WTC11 (cell line): ENCODE data around the gene DDR2. TPM values are rescaled to one million over a fixed set of nuclear protein-coding genes. Genes with fewer than 3 reads are reported as not detected.

Experiments
- ATAC-seq: fragments of 200-7000 bp; cut with Tn5 transposase; 2 replicates; pipeline ENCODE4 v1.10.0; 2021; ENCODE audit warnings: mild to moderate bottlenecking, moderate library complexity
- CTCF ChIA-PET: fragments of 300-600 bp; sonication (Branson Sonifier 250); formaldehyde crosslinking; loops from one replicate; lab custom pipeline; 2021; ENCODE audit warnings: antibody characterized with exemption; lab: Charles Lee
- POLR2A ChIA-PET: fragments of 350-600 bp; sonication (Branson Sonifier 250); formaldehyde crosslinking; loops from one replicate; lab custom pipeline; 2021; ENCODE audit warnings: antibody characterized with exemption; lab: Charles Lee
- DNase-seq: peaks from one replicate; pipeline ENCODE4 v3.0.0; 2021; ENCODE audit warnings: low spot score
- H3K27ac Mint-ChIP-seq: 2 replicates; pipeline ENCODE4 v1.8.0; 2021; ENCODE audit warnings: mixed read lengths
- H3K27me3 Mint-ChIP-seq: 2 replicates; pipeline ENCODE4 v1.8.0; 2021; ENCODE audit warnings: low read depth, mild to moderate bottlenecking, moderate library complexity, mixed read lengths
- H3K36me3 Mint-ChIP-seq: 2 replicates; pipeline ENCODE4 v1.8.0; 2021; ENCODE audit warnings: mixed read lengths
- H3K4me1 Mint-ChIP-seq: 2 replicates; pipeline ENCODE4 v1.8.0; 2022; ENCODE audit warnings: mixed read lengths
- H3K4me3 Mint-ChIP-seq: 2 replicates; pipeline ENCODE4 v1.8.0; 2021; ENCODE audit warnings: mild to moderate bottlenecking, moderate library complexity, mixed read lengths
- H3K9me3 Mint-ChIP-seq: 2 replicates; pipeline ENCODE4 v1.8.0; 2021; ENCODE audit warnings: mixed read lengths
- ELF4 ChIP-seq: sonication (generic); formaldehyde crosslinking; IDR thresholded peaks from 2 replicates; pipeline ENCODE4 v1.8.1; 2022; ENCODE audit warnings: low read depth, mild to moderate bottlenecking, moderate library complexity, missing genetic modification reagents
- FOXP1 ChIP-seq: sonication (generic); formaldehyde crosslinking; IDR thresholded peaks from 2 replicates; pipeline ENCODE4 v1.8.0; 2022; ENCODE audit warnings: missing genetic modification reagents, mild to moderate bottlenecking, moderate library complexity, borderline replicate concordance
- GRHL2 ChIP-seq: fragments of 250-450 bp; sonication (Bioruptor Pico); IDR thresholded peaks from 2 replicates; pipeline ENCODE4 v1.8.0; 2022; ENCODE audit warnings: mild to moderate bottlenecking, moderate library complexity; ENCODE audit not compliant: insufficient replicate concordance, severe bottlenecking
- KAT7 ChIP-seq: sonication (generic); formaldehyde crosslinking; IDR thresholded peaks from 2 replicates; pipeline ENCODE4 v1.8.1; 2023; ENCODE audit warnings: missing genetic modification reagents, mild to moderate bottlenecking, borderline replicate concordance
- NFE2L1 ChIP-seq: sonication (generic); formaldehyde crosslinking; IDR thresholded peaks from 2 replicates; pipeline ENCODE4 v1.8.1; 2023; ENCODE audit warnings: missing genetic modification reagents
- NR3C1 ChIP-seq: sonication (generic); formaldehyde crosslinking; conservative IDR thresholded peaks from 2 replicates; pipeline ENCODE4 v1.8.1; 2023; ENCODE audit warnings: low read depth, mild to moderate bottlenecking, missing genetic modification reagents
- RORB ChIP-seq: fragments of 250-450 bp; sonication (Bioruptor Pico); IDR thresholded peaks from 2 replicates; pipeline ENCODE4 v1.9.0; 2021; ENCODE audit warnings: mild to moderate bottlenecking
- SMAD3 ChIP-seq: sonication (generic); formaldehyde crosslinking; IDR thresholded peaks from 2 replicates; pipeline ENCODE4 v1.8.0; 2022; ENCODE audit warnings: missing genetic modification reagents, mild to moderate bottlenecking, borderline replicate concordance
- TCF7 ChIP-seq: sonication (generic); formaldehyde crosslinking; IDR thresholded peaks from 2 replicates; pipeline ENCODE4 v1.8.0; 2022; ENCODE audit warnings: mild to moderate bottlenecking, low read depth, missing genetic modification reagents, moderate library complexity
- TEAD1 ChIP-seq: sonication (generic); formaldehyde crosslinking; IDR thresholded peaks from 2 replicates; pipeline ENCODE4 v1.8.0; 2022; ENCODE audit warnings: mild to moderate bottlenecking, missing genetic modification reagents
- TEAD4 ChIP-seq: sonication (generic); formaldehyde crosslinking; IDR thresholded peaks from 2 replicates; pipeline ENCODE4 v1.8.0; 2022; ENCODE audit warnings: mild to moderate bottlenecking, missing genetic modification reagents
- ZNF138 ChIP-seq: sonication (generic); formaldehyde crosslinking; conservative IDR thresholded peaks from 2 replicates; pipeline ENCODE4 v1.8.1; 2022; ENCODE audit warnings: mild to moderate bottlenecking, moderate library complexity, missing genetic modification reagents
- ZNF396 ChIP-seq: fragments of 250-450 bp; sonication (Bioruptor Pico); IDR thresholded peaks from 2 replicates; pipeline ENCODE4 v1.8.0; 2021; ENCODE audit warnings: mild to moderate bottlenecking, moderate library complexity, borderline replicate concordance
- ZNF416 ChIP-seq: fragments of 250-450 bp; sonication (Bioruptor Pico); IDR thresholded peaks from 2 replicates; pipeline ENCODE4 v1.9.0; 2021; ENCODE audit warnings: mild to moderate bottlenecking, inconsistent platforms
- ZNF671 ChIP-seq: fragments of 250-450 bp; sonication (Bioruptor Pico); IDR thresholded peaks from 2 replicates; pipeline ENCODE4 v1.8.0; 2021; ENCODE audit warnings: mild to moderate bottlenecking
- total RNA-seq: library from RNA; stranded (reverse); gene quantifications from 3 replicates; pipeline ENCODE4 v1.2.3, GENCODE V29; 2021
- TF ChIP-seq, protein P1 (sequence below): fragments of 250-450 bp; sonication (Bioruptor Pico); conservative IDR thresholded peaks from 2 replicates; pipeline ENCODE4 v1.9.0; 2021; ENCODE audit warnings: mild to moderate bottlenecking
- TF ChIP-seq, protein P2 (sequence below): sonication (generic); formaldehyde crosslinking; IDR thresholded peaks from 2 replicates; pipeline ENCODE4 v1.8.1; 2022; ENCODE audit warnings: mild to moderate bottlenecking, missing genetic modification reagents, moderate library complexity, borderline replicate concordance
- TF ChIP-seq, protein P3 (sequence below): fragments of 250-450 bp; sonication (Bioruptor Pico); IDR thresholded peaks from 2 replicates; pipeline ENCODE4 v1.9.0; 2021; ENCODE audit warnings: mild to moderate bottlenecking
- TF ChIP-seq, protein P4 (sequence below): sonication (generic); formaldehyde crosslinking; IDR thresholded peaks from 2 replicates; pipeline ENCODE4 v1.8.1; 2022; ENCODE audit warnings: missing genetic modification reagents, borderline replicate concordance
- TF ChIP-seq, protein P5 (sequence below): sonication (generic); formaldehyde crosslinking; IDR thresholded peaks from 2 replicates; pipeline ENCODE4 v1.8.0; 2022; ENCODE audit warnings: missing genetic modification reagents
- TF ChIP-seq, protein P6 (sequence below): sonication (generic); formaldehyde crosslinking; IDR thresholded peaks from 2 replicates; pipeline ENCODE4 v1.8.0; 2023; ENCODE audit warnings: missing genetic modification reagents, mild to moderate bottlenecking, borderline replicate concordance
- TF ChIP-seq, protein P7 (sequence below): sonication (generic); formaldehyde crosslinking; IDR thresholded peaks from 2 replicates; pipeline ENCODE4 v1.8.1; 2022; ENCODE audit warnings: mild to moderate bottlenecking, moderate library complexity, missing genetic modification reagents

The DDR2 gene
- total RNA-seq, 1 experiment from 2014 or later = 0.85 TPM

DNA sequence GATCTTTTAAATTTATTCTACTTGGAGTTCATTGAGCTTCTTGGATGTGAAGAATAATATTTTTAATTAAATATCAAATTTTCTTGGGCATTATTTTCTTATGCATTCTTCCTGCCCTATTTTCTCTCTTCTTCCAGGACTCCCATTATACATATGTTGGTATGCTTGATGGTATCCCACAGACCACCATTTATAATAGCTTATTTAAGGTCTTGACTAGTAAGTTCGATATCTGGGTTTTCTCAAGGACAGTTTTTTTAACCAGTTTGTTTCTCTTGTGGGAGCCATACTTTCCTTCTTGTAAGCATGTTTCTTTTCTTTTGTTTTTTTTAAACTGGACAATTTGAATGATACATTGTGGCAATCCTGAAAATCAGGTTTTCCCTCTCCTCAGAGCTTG, 15.4 kb upstream of the DDR2 start (continued):
- TF ChIP-seq, protein P1, sequence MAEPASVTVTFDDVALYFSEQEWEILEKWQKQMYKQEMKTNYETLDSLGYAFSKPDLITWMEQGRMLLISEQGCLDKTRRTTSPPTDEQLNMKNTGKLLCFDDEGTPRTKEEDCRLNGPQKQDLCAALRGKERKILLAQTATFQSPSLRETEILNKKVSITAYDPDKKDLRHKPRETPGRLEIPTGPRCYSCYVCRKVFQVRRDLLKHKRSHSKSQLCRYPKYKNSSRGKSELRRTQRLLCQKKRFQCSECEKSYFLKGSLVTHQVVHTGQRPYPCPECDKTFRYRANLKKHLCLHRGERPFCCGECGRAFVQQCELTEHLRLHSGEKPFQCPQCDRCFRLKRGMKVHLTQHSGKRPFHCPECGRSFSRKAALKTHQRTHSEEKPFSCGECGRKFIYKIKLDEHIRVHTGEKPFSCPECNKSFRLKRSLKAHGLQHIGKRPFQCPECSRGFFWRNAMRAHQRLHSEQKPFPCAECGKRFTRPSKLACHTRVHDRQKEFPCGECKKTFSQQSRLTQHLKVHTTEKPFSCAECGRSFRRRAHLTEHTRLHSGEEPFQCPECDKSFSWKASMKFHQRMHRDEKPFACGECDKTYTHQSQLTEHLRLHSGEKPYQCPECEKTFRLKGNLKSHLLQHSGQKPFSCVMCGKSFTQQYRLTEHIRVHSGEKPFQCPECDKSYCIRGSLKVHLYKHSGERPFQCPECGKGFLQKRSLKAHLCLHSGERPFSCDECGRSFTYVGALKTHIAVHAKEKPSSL (CRISPR knock-in tag) = no peak
- TF ChIP-seq, protein P2, sequence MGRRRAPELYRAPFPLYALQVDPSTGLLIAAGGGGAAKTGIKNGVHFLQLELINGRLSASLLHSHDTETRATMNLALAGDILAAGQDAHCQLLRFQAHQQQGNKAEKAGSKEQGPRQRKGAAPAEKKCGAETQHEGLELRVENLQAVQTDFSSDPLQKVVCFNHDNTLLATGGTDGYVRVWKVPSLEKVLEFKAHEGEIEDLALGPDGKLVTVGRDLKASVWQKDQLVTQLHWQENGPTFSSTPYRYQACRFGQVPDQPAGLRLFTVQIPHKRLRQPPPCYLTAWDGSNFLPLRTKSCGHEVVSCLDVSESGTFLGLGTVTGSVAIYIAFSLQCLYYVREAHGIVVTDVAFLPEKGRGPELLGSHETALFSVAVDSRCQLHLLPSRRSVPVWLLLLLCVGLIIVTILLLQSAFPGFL (CRISPR knock-in tag) = no peak
- TF ChIP-seq, protein P3, sequence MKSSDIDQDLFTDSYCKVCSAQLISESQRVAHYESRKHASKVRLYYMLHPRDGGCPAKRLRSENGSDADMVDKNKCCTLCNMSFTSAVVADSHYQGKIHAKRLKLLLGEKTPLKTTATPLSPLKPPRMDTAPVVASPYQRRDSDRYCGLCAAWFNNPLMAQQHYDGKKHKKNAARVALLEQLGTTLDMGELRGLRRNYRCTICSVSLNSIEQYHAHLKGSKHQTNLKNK (CRISPR knock-in tag) = no peak
- TF ChIP-seq NR3C1 (CRISPR knock-in tag) = no peak
- TF ChIP-seq, protein P4, sequence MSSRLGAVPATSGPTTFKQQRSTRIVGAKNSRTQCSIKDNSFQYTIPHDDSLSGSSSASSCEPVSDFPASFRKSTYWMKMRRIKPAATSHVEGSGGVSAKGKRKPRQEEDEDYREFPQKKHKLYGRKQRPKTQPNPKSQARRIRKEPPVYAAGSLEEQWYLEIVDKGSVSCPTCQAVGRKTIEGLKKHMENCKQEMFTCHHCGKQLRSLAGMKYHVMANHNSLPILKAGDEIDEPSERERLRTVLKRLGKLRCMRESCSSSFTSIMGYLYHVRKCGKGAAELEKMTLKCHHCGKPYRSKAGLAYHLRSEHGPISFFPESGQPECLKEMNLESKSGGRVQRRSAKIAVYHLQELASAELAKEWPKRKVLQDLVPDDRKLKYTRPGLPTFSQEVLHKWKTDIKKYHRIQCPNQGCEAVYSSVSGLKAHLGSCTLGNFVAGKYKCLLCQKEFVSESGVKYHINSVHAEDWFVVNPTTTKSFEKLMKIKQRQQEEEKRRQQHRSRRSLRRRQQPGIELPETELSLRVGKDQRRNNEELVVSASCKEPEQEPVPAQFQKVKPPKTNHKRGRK (CRISPR knock-in tag) = no peak

DNA sequence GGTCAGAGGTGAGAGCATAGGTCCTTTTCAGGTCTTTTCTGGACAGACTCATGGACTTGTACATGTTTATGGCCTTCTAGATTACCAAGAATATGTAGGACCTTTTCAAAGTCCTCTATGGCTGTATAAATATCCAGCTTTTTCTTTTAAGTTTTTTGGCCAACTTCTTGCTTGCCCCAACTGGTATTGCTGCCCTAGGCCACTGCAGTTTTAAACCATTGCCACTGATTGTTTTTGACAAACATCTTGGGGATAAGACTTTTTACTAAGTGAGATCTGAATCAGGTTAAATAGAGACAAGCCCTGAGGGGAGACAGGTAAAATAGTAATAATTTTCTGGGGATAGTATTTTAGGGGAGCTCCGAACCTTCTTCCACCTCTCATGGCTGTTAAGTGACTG, 14.8 kb upstream of the DDR2 start:
- ATAC-seq (no peak), DNase-seq (no peak)
- H3K36me3 Mint-ChIP-seq = peaks cover 14% of the 10 kb centered on the region
- H3K9me3 Mint-ChIP-seq = peaks cover 38% of the 10 kb centered on the region
- no peaks in the 10 kb centered on the region; the same call in 1 of the 2 replicates for H3K27me3 Mint-ChIP-seq
- H3K4me3 Mint-ChIP-seq = no peak overlapping the region
- ChIA-PET POLR2A (no interaction called here), CTCF (interaction anchor here (1.4 kb wide), 1 partner anchor 183 kb away, joined by 5 read pairs; no protein-coding TSS in a partner anchor)
- H3K27ac Mint-ChIP-seq = no peak overlapping the region
- H3K4me1 Mint-ChIP-seq = no peaks in the 10 kb centered on the region; the same call in 1 of the 2 replicates
- TF ChIP-seq ZNF138 (CRISPR knock-in tag) (no peak), SMAD3 (no peak), FOXP1 (CRISPR knock-in tag) (no peak), TCF7 (CRISPR knock-in tag) (no peak), RORB (no peak), NFE2L1 (CRISPR knock-in tag) (no peak), ZNF416 (CRISPR knock-in tag) (no peak), ZNF671 (no peak), TEAD1 (CRISPR knock-in tag) (no peak), ELF4 (CRISPR knock-in tag) (no peak), KAT7 (CRISPR knock-in tag) (no peak), GRHL2 (CRISPR knock-in tag) (no peak), TEAD4 (no peak), ZNF396 (CRISPR knock-in tag) (no peak)
- TF ChIP-seq, protein P5, sequence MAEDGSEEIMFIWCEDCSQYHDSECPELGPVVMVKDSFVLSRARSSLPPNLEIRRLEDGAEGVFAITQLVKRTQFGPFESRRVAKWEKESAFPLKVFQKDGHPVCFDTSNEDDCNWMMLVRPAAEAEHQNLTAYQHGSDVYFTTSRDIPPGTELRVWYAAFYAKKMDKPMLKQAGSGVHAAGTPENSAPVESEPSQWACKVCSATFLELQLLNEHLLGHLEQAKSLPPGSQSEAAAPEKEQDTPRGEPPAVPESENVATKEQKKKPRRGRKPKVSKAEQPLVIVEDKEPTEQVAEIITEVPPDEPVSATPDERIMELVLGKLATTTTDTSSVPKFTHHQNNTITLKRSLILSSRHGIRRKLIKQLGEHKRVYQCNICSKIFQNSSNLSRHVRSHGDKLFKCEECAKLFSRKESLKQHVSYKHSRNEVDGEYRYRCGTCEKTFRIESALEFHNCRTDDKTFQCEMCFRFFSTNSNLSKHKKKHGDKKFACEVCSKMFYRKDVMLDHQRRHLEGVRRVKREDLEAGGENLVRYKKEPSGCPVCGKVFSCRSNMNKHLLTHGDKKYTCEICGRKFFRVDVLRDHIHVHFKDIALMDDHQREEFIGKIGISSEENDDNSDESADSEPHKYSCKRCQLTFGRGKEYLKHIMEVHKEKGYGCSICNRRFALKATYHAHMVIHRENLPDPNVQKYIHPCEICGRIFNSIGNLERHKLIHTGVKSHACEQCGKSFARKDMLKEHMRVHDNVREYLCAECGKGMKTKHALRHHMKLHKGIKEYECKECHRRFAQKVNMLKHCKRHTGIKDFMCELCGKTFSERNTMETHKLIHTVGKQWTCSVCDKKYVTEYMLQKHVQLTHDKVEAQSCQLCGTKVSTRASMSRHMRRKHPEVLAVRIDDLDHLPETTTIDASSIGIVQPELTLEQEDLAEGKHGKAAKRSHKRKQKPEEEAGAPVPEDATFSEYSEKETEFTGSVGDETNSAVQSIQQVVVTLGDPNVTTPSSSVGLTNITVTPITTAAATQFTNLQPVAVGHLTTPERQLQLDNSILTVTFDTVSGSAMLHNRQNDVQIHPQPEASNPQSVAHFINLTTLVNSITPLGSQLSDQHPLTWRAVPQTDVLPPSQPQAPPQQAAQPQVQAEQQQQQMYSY (CRISPR knock-in tag) = no peak
- TF ChIP-seq, protein P6, sequence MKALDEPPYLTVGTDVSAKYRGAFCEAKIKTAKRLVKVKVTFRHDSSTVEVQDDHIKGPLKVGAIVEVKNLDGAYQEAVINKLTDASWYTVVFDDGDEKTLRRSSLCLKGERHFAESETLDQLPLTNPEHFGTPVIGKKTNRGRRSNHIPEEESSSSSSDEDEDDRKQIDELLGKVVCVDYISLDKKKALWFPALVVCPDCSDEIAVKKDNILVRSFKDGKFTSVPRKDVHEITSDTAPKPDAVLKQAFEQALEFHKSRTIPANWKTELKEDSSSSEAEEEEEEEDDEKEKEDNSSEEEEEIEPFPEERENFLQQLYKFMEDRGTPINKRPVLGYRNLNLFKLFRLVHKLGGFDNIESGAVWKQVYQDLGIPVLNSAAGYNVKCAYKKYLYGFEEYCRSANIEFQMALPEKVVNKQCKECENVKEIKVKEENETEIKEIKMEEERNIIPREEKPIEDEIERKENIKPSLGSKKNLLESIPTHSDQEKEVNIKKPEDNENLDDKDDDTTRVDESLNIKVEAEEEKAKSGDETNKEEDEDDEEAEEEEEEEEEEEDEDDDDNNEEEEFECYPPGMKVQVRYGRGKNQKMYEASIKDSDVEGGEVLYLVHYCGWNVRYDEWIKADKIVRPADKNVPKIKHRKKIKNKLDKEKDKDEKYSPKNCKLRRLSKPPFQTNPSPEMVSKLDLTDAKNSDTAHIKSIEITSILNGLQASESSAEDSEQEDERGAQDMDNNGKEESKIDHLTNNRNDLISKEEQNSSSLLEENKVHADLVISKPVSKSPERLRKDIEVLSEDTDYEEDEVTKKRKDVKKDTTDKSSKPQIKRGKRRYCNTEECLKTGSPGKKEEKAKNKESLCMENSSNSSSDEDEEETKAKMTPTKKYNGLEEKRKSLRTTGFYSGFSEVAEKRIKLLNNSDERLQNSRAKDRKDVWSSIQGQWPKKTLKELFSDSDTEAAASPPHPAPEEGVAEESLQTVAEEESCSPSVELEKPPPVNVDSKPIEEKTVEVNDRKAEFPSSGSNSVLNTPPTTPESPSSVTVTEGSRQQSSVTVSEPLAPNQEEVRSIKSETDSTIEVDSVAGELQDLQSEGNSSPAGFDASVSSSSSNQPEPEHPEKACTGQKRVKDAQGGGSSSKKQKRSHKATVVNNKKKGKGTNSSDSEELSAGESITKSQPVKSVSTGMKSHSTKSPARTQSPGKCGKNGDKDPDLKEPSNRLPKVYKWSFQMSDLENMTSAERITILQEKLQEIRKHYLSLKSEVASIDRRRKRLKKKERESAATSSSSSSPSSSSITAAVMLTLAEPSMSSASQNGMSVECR (CRISPR knock-in tag) = no peak
- TF ChIP-seq, protein P7, sequence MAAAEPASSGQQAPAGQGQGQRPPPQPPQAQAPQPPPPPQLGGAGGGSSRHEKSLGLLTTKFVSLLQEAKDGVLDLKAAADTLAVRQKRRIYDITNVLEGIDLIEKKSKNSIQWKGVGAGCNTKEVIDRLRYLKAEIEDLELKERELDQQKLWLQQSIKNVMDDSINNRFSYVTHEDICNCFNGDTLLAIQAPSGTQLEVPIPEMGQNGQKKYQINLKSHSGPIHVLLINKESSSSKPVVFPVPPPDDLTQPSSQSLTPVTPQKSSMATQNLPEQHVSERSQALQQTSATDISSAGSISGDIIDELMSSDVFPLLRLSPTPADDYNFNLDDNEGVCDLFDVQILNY = no peak
